ENCODE results near the gene URM1.
A peak's percentile ranks its signal among the peaks of the same experiment; 100 is the strongest.

URM1 gene

DNA sequence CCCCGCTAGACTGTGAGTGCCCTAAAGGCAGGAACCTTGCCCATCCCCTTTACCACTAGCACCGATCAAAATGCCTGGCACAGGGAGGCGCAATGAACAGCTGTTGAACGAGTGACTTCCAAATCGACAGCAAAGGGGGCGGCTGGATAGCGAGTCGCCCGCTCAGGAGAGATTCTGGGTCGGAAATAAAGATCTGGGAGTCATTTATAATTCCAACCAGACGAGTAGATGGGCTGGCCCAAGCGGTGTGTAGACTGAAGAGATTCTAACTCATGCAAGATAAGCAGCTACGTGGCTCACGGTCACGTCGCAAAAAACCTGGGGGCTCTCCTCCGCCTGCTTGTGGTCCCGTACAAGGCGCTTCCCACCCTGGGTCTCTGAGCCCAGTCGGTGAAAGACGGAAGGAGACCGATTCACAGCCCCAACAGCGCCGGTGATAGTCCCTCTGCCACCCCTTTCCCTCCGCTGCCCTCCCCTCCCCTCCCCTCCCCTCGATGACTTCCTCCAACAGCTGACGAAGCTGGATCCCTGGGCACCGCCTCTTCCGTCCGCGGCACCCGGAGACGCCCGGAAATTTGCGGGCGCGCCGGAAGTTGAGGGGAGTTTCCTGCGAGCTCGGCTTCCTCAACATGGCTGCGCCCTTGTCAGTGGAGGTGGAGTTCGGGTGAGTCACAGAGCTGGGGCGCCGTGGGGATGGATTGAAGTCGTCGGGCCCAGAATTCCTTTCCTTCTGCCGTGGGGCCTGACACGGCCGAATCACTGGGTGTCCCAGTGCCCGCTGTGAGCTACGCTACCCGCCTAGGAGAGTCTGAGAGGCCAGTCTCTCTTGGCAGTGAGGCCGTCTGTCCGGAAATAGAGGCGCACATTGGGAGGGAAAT is at the start of gene URM1:
TSS of gene URM1 (plus strand) at position 623 of the 878 bp plus-strand sequence. CDS start at position 630, 7 bp downstream.
- Histone ChIP-seq H3K36me3 (ENCODE audit: control insufficient read depth in 2 of 2, insufficient read depth in 2 of 2, low read length in 2 of 2) (peaks cover 0 to 15% of the 10 kb centered on the region in 2 donors), H3K4me3 (ENCODE audit: low read length in 2 of 2) (peak within 1 kb of the TSS; percentile 88 to 98), H3K27me3 (ENCODE audit: control insufficient read depth in 2 of 2, insufficient read depth in 2 of 2, low read length in 2 of 2) (no peaks in the 10 kb centered on the region), H3K27ac (ENCODE audit: low read depth in 2 of 2, low read length in 2 of 2) (peak within 1 kb of the TSS; percentile 85 to 90), H3K9ac (ENCODE audit: low read depth in 1 of 2, low read length in 2 of 2) (peak within 1 kb of the TSS; percentile 96 to 97), H3K9me3 (ENCODE audit: control insufficient read depth in 2 of 2, low read length in 2 of 2) (no peaks in the 10 kb centered on the region), H3K4me1 (ENCODE audit: control insufficient read depth in 2 of 2, insufficient read depth in 2 of 2, low read length in 2 of 2) (peaks cover 15 to 18% of the 10 kb centered on the region in 2 donors)

DNA sequence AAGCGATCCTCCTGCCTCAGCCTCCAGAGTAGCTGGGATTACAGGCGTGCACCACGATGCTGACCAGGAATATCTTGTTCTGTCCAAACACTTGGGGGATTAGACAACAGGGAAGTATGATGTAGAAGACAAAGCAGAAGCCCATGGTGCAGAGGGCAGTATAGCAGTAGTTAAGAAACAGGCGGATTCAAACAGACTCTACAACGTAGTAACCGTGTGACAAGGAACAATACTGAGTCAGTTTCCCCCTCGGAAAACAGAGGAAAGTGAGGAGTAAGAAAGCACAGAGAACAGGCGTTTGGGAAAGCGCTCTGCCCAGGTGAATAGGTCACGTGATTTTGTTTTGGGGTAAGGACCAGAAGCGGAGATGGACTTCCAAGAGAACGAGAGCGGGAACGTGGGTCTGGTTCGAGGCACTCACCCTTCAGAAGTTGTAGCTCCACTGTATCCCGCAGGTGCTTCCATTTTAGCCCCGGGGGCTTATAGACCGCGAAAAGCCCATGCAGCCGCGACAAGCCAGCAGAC is 49.2 kb upstream of the URM1 start:
- Histone ChIP-seq H3K4me3 (ENCODE audit: low read length in 2 of 2) (peak overlapping the region; percentile 99), H3K4me1 (ENCODE audit: control insufficient read depth in 2 of 2, insufficient read depth in 2 of 2, low read length in 2 of 2) (peaks cover 8 to 20% of the 10 kb centered on the region in 2 donors), H3K9me3 (ENCODE audit: control insufficient read depth in 2 of 2, low read length in 2 of 2) (no peaks in the 10 kb centered on the region), H3K36me3 (ENCODE audit: control insufficient read depth in 2 of 2, insufficient read depth in 2 of 2, low read length in 2 of 2) (peaks cover 17 to 22% of the 10 kb centered on the region in 2 donors), H3K9ac (ENCODE audit: low read depth in 1 of 2, low read length in 2 of 2) (peak overlapping the region; percentile 85), H3K27ac (ENCODE audit: low read depth in 2 of 2, low read length in 2 of 2) (peak overlapping the region in 1 of 2 donors; percentile 93), H3K27me3 (ENCODE audit: control insufficient read depth in 2 of 2, insufficient read depth in 2 of 2, low read length in 2 of 2) (no peaks in the 10 kb centered on the region)

DNA sequence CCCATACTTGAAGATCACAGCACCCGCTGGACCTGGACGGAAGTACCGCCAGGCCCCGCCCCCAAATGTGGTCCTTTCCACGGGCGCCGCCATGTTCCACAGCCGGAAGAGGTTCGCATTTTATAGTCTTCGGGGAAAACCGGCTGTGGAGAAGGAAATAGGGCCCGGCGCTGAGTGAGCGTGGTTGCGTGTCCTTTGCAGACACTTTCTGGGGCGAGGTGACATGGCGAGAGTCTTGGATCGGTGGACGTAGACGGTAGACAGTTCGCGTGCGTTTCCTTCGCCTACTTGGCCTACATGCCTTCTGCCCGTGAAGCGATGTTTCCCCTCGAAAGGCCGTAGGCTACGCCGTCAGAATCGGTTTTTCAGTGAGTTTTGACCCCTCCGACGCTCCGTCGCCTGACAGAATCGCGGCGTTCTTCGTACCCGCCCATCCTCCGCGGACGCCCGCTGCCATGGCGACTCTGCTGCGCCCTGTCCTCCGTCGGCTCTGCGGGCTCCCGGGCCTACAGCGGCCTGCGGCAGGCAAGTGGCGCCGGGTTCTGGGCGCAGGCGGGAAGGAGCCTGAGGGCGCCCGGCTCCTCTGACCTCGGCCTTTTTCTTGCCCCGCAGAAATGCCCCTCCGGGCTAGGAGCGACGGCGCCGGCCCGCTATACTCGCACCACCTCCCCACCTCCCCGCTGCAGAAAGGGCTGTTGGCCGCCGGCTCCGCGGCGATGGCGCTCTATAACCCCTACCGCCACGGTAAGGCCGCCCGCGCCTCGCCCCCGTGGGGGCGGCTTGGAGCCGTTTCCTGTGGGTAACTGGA is 48.6 kb upstream of the URM1 start, which contains the start of the genes COQ4 and TRUB2:
TSS of gene COQ4 (plus strand) at position 436 of the 808 bp plus-strand sequence. CDS start at position 456, 20 bp downstream.
TSS of gene TRUB2 (minus strand) at position 44 of the 808 bp plus-strand sequence. CDS start at position 5, 39 bp downstream.
- H3K36me3 ChIP-seq (ENCODE audit: control insufficient read depth in 2 of 2, insufficient read depth in 2 of 2, low read length in 2 of 2) = peaks cover 11 to 18% of the 10 kb centered on the region in 2 donors
- H3K4me1 ChIP-seq (ENCODE audit: control insufficient read depth in 2 of 2, insufficient read depth in 2 of 2, low read length in 2 of 2) = peaks cover 8 to 20% of the 10 kb centered on the region in 2 donors

DNA sequence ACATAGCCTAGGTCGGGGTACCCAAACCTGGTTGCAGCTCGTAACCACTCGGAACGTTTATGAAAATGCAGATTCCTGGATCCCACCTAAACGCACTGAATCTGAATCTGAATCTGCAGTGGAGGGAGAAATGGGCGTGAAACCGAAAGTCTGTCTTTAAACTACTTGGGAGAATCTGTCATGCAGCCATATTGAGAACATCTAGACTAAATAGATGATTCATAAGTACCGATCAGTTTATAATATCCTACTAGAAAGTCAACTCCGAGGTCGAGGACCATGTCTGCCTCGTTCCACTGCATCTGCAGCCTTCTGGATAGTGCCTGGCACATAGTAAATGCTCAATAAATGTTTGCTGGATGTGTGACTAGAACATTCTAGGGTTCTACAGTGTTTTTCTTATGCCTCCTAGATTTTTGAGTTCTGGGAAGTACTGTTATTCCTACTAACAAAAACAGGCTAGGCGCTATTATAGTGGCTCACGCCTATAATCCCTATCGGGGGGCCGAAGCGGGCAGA is 47.9 kb upstream of the URM1 start:
- Histone ChIP-seq H3K4me3 (ENCODE audit: low read length in 2 of 2) (peak overlapping the region; percentile 99), H3K27me3 (ENCODE audit: control insufficient read depth in 2 of 2, insufficient read depth in 2 of 2, low read length in 2 of 2) (no peaks in the 10 kb centered on the region), H3K9ac (ENCODE audit: low read depth in 1 of 2, low read length in 2 of 2) (peak overlapping the region; percentile 85), H3K36me3 (ENCODE audit: control insufficient read depth in 2 of 2, insufficient read depth in 2 of 2, low read length in 2 of 2) (peaks cover 14 to 23% of the 10 kb centered on the region in 2 donors), H3K9me3 (ENCODE audit: control insufficient read depth in 2 of 2, low read length in 2 of 2) (no peaks in the 10 kb centered on the region), H3K27ac (ENCODE audit: low read depth in 2 of 2, low read length in 2 of 2) (peak overlapping the region; percentile 93 to 96), H3K4me1 (ENCODE audit: control insufficient read depth in 2 of 2, insufficient read depth in 2 of 2, low read length in 2 of 2) (peaks cover 8 to 20% of the 10 kb centered on the region in 2 donors)

More for the DNA sequence above, 48.6 kb upstream of the URM1 start, which contains the start of the genes COQ4 and TRUB2:
- Histone ChIP-seq H3K27ac (ENCODE audit: low read depth in 2 of 2, low read length in 2 of 2) (peak within 1 kb of the TSS; percentile 93 to 96), H3K27me3 (ENCODE audit: control insufficient read depth in 2 of 2, insufficient read depth in 2 of 2, low read length in 2 of 2) (no peaks in the 10 kb centered on the region), H3K9me3 (ENCODE audit: control insufficient read depth in 2 of 2, low read length in 2 of 2) (no peaks in the 10 kb centered on the region), H3K9ac (ENCODE audit: low read depth in 1 of 2, low read length in 2 of 2) (peak within 1 kb of the TSS; percentile 85), H3K4me3 (ENCODE audit: low read length in 2 of 2) (peak within 1 kb of the TSS; percentile 99)

DNA sequence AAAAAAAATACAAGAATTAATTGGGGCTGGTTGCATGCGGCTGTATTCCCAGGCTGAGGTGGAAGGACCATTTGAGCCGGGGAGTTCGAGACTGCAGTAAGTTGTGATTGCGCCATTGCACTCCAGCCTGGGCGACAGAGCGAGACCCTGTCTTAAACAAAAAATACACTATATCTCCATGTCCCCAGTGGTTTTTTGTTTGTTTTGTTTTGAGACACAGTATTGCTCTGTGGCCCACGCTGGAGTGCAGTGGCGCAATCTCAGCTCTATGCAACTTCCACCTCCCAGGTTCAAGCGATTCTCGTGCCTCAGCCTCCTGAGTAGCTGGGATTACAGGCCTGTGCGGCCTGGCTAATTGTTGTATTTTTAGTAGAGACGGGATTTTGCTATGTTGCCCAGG is 47.4 kb upstream of the URM1 start:
- H3K36me3 ChIP-seq (ENCODE audit: control insufficient read depth in 2 of 2, insufficient read depth in 2 of 2, low read length in 2 of 2) = peaks cover 14 to 28% of the 10 kb centered on the region in 2 donors
- H3K9me3 ChIP-seq (ENCODE audit: control insufficient read depth in 2 of 2, low read length in 2 of 2) = no peaks in the 10 kb centered on the region
- peak overlapping the region in 1 of 2 donors; percentile 93 for H3K27ac ChIP-seq (ENCODE audit: low read depth in 2 of 2, low read length in 2 of 2)
- no peaks in the 10 kb centered on the region for H3K27me3 ChIP-seq (ENCODE audit: control insufficient read depth in 2 of 2, insufficient read depth in 2 of 2, low read length in 2 of 2)
- peaks cover 8 to 20% of the 10 kb centered on the region in 2 donors for H3K4me1 ChIP-seq (ENCODE audit: control insufficient read depth in 2 of 2, insufficient read depth in 2 of 2, low read length in 2 of 2)
- peak overlapping the region; percentile 85 for H3K9ac ChIP-seq (ENCODE audit: low read depth in 1 of 2, low read length in 2 of 2)
- H3K4me3 ChIP-seq (ENCODE audit: low read length in 2 of 2) = peak overlapping the region; percentile 99

DNA sequence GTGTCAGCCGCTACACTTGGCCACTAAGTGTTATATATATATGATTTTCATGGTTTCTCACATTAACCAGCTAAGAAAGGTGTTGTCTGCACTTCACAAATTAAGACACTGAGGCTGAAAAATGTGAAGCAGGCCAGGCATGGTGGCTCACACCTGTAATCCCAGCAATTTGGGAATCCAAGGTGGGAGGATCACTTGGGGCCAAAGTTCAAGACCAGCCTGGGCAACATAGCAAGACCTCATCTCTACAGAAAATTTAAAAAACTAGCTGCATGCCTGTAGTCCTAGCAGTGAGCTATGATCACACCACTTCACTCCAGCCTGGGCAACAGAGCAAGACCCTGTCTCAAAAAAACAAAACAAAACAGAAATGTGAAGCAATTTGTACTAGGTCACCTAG is 46.8 kb upstream of the URM1 start:
- Histone ChIP-seq H3K9ac (ENCODE audit: low read depth in 1 of 2, low read length in 2 of 2) (no peak overlapping the region), H3K27me3 (ENCODE audit: control insufficient read depth in 2 of 2, insufficient read depth in 2 of 2, low read length in 2 of 2) (no peaks in the 10 kb centered on the region), H3K4me3 (ENCODE audit: low read length in 2 of 2) (no peak overlapping the region), H3K9me3 (ENCODE audit: control insufficient read depth in 2 of 2, low read length in 2 of 2) (no peaks in the 10 kb centered on the region), H3K27ac (ENCODE audit: low read depth in 2 of 2, low read length in 2 of 2) (no peak overlapping the region), H3K36me3 (ENCODE audit: control insufficient read depth in 2 of 2, insufficient read depth in 2 of 2, low read length in 2 of 2) (peaks cover 14 to 29% of the 10 kb centered on the region in 2 donors), H3K4me1 (ENCODE audit: control insufficient read depth in 2 of 2, insufficient read depth in 2 of 2, low read length in 2 of 2) (peaks cover 8 to 20% of the 10 kb centered on the region in 2 donors)

DNA sequence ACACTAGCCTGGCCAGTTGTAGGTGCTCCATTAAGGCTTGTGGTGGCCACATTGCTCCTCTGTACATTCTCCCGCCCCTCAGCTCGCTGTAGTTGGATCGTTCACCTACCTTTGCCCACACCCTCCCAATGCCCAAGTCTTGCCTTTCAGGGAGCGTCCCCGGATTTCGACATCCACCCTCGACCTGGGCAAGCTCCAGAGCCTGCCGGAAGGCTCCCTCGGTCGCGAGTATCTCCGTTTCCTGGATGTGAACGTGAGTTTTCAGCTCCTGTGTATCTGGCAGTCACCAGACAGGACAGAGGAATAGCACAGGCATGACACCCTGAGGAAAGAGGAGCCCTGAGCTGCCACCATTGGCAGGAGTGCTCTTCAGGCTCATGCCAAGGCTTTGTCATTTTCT is 45.5 kb upstream of the URM1 start:
- Histone ChIP-seq H3K9me3 (ENCODE audit: control insufficient read depth in 2 of 2, low read length in 2 of 2) (no peaks in the 10 kb centered on the region), H3K27ac (ENCODE audit: low read depth in 2 of 2, low read length in 2 of 2) (no peak overlapping the region), H3K4me3 (ENCODE audit: low read length in 2 of 2) (no peak overlapping the region), H3K36me3 (ENCODE audit: control insufficient read depth in 2 of 2, insufficient read depth in 2 of 2, low read length in 2 of 2) (peaks cover 14 to 29% of the 10 kb centered on the region in 2 donors), H3K27me3 (ENCODE audit: control insufficient read depth in 2 of 2, insufficient read depth in 2 of 2, low read length in 2 of 2) (no peaks in the 10 kb centered on the region), H3K4me1 (ENCODE audit: control insufficient read depth in 2 of 2, insufficient read depth in 2 of 2, low read length in 2 of 2) (peaks cover 8 to 23% of the 10 kb centered on the region in 2 donors), H3K9ac (ENCODE audit: low read depth in 1 of 2, low read length in 2 of 2) (no peak overlapping the region)

DNA sequence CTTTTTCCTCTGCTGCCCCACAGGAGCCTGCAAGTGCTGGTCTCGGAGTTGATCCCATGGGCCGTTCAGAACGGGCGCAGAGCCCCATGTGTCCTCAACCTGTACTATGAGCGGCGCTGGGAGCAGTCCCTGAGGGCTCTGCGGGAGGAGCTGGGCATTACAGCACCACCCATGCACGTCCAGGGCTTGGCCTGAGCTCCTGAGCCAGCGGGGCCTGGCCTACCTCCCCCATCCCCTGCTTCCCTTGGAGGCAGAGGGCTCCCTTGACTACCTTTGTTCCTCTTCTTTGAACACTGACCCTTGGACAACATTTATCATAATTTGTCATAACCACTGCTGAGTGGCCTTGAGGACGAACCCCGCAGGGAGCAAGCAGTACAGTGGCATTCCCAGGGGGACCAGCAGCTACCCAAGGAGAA is 37.7 kb upstream of the URM1 start:
- peaks cover 8 to 22% of the 10 kb centered on the region in 2 donors for H3K36me3 ChIP-seq (ENCODE audit: control insufficient read depth in 2 of 2, insufficient read depth in 2 of 2, low read length in 2 of 2)

DNA sequence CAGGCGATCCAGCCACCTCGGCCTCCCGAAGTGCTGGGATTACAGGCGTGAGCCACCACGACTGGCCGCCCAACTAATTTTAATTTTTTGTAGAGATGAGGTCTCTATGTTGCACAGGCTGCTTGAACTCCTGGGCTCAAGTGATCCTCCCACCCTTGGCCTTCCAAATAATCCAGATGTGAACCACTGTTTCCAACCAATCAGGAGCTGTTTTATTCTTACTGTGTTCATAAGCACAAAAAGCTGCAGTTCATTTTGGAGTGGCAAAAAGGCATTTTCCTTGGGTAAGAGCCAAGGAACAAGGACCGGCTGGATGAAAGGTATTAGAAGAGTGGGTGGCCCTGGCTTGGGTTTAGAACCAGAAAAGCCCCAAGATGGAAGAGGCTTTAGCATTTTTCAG is 36.0 kb upstream of the URM1 start:
- no peak overlapping the region for H3K9ac ChIP-seq (ENCODE audit: low read depth in 1 of 2, low read length in 2 of 2)
- H3K27ac ChIP-seq (ENCODE audit: low read depth in 2 of 2, low read length in 2 of 2) = no peak overlapping the region
- no peak overlapping the region for H3K4me3 ChIP-seq (ENCODE audit: low read length in 2 of 2)
- H3K4me1 ChIP-seq (ENCODE audit: control insufficient read depth in 2 of 2, insufficient read depth in 2 of 2, low read length in 2 of 2) = peaks cover 0 to 4% of the 10 kb centered on the region in 2 donors
- H3K27me3 ChIP-seq (ENCODE audit: control insufficient read depth in 2 of 2, insufficient read depth in 2 of 2, low read length in 2 of 2) = no peaks in the 10 kb centered on the region
- H3K36me3 ChIP-seq (ENCODE audit: control insufficient read depth in 2 of 2, insufficient read depth in 2 of 2, low read length in 2 of 2) = peaks cover 8 to 18% of the 10 kb centered on the region in 2 donors
- H3K9me3 ChIP-seq (ENCODE audit: control insufficient read depth in 2 of 2, low read length in 2 of 2) = no peaks in the 10 kb centered on the region

More for the DNA sequence above, 37.7 kb upstream of the URM1 start:
- Histone ChIP-seq H3K4me3 (ENCODE audit: low read length in 2 of 2) (no peak overlapping the region), H3K27me3 (ENCODE audit: control insufficient read depth in 2 of 2, insufficient read depth in 2 of 2, low read length in 2 of 2) (no peaks in the 10 kb centered on the region), H3K27ac (ENCODE audit: low read depth in 2 of 2, low read length in 2 of 2) (no peak overlapping the region), H3K4me1 (ENCODE audit: control insufficient read depth in 2 of 2, insufficient read depth in 2 of 2, low read length in 2 of 2) (peaks cover 0 to 3% of the 10 kb centered on the region in 2 donors), H3K9ac (ENCODE audit: low read depth in 1 of 2, low read length in 2 of 2) (no peak overlapping the region), H3K9me3 (ENCODE audit: control insufficient read depth in 2 of 2, low read length in 2 of 2) (no peaks in the 10 kb centered on the region)

Measured in mucosa of rectum (tissue), 2 donors.